A673 (cell line): ENCODE measurements around the gene CRHBP. TPM values are rescaled to one million over a fixed set of nuclear protein-coding genes. Genes with fewer than 3 reads are reported as not detected.

Experiments used
- BruUV-seq: library from RNA; stranded (reverse); fragments of 400-500 nt; replicated peaks from 2 replicates; lab custom pipeline; 2021; lab: Mats Ljungman, UMichigan
- CTCF ChIA-PET: fragments of 300-600 bp; sonication (Branson Sonifier 250); formaldehyde crosslinking; loops from one replicate; lab custom pipeline; 2022; ENCODE audit warnings: antibody characterized with exemption; lab: Charles Lee
- POLR2A ChIA-PET: fragments of 300-600 bp; sonication (Branson Sonifier 250); formaldehyde crosslinking; loops from one replicate; lab custom pipeline; 2022; ENCODE audit warnings: antibody characterized with exemption; ENCODE audit not compliant: low non-redundant PET; lab: Charles Lee
- DNase-seq: peaks from one replicate; pipeline ENCODE4 v3.0.0-alpha.2; 2015; ENCODE audit warnings: low spot score
- H3K27ac ChIP-seq: fragments of 200-600 bp; sonication (generic); 2 replicates; pipeline ENCODE4 v1.5.1; 2016; ENCODE audit warnings: mixed run types, low read depth, mild to moderate bottlenecking, mixed read lengths, antibody characterized with exemption, low read length; ENCODE audit not compliant: poor library complexity, severe bottlenecking
- H3K27me3 ChIP-seq: fragments of 200-600 bp; sonication (generic); replicated peaks from 2 replicates; pipeline ENCODE4 v1.6.1; 2017; ENCODE audit warnings: mixed run types, low read depth, mild to moderate bottlenecking, mixed read lengths, antibody characterized with exemption, low read length; ENCODE audit not compliant: insufficient read depth, poor library complexity
- H3K36me3 ChIP-seq: fragments of 200-600 bp; sonication (generic); 2 replicates; pipeline ENCODE4 v1.6.1; 2016; ENCODE audit warnings: mixed run types, mild to moderate bottlenecking, mixed read lengths, antibody characterized with exemption, low read length; ENCODE audit not compliant: insufficient read depth, poor library complexity, severe bottlenecking
- H3K4me1 ChIP-seq: fragments of 200-600 bp; sonication (generic); 2 replicates; pipeline ENCODE4 v1.6.1; 2017; ENCODE audit warnings: mixed run types, mild to moderate bottlenecking, mixed read lengths, antibody characterized with exemption, low read length; ENCODE audit not compliant: insufficient read depth, poor library complexity, severe bottlenecking
- H3K4me3 ChIP-seq: fragments of 200-600 bp; sonication (generic); 2 replicates; pipeline ENCODE4 v1.5.1; 2016; ENCODE audit warnings: low read depth, mixed run types, mild to moderate bottlenecking, mixed read lengths, low read length; ENCODE audit not compliant: poor library complexity, severe bottlenecking
- H3K9me3 ChIP-seq: fragments of 200-600 bp; sonication (generic); 2 replicates; pipeline ENCODE4 v1.6.1; 2016; ENCODE audit warnings: mixed run types, low read depth, mild to moderate bottlenecking, mixed read lengths, antibody characterized with exemption, low read length; ENCODE audit not compliant: poor library complexity, severe bottlenecking
- EZH2 ChIP-seq: fragments of 200-600 bp; sonication (generic); IDR thresholded peaks from 2 replicates; pipeline ENCODE4 v1.6.1; 2017; ENCODE audit warnings: borderline replicate concordance, low read depth, mild to moderate bottlenecking, mixed read lengths, antibody characterized with exemption, low read length; ENCODE audit not compliant: poor library complexity, severe bottlenecking
- intact Hi-C: fragments of 100-400 bp; cut with micrococcal nuclease; formaldehyde crosslinking; loops from one replicate; pipeline ENCODE4 v1.10.0; 2022; ENCODE audit not compliant: unreplicated experiment
- total RNA-seq: library from RNA; stranded (reverse); gene quantifications from 2 replicates; pipeline ENCODE4 v1.2.3, GENCODE V29; 2021
- TF ChIP-seq, protein P1 (sequence below): fragments of 300-800, 200-600 bp; sonication (generic); conservative IDR thresholded peaks from 2 replicates; pipeline ENCODE4 v1.5.1; 2017; ENCODE audit warnings: low read depth, mild to moderate bottlenecking, antibody characterized with exemption, low read length, moderate library complexity, mixed read lengths

Gene CRHBP
- total RNA-seq, 1 experiment from 2014 or later, result not detected

DNA sequence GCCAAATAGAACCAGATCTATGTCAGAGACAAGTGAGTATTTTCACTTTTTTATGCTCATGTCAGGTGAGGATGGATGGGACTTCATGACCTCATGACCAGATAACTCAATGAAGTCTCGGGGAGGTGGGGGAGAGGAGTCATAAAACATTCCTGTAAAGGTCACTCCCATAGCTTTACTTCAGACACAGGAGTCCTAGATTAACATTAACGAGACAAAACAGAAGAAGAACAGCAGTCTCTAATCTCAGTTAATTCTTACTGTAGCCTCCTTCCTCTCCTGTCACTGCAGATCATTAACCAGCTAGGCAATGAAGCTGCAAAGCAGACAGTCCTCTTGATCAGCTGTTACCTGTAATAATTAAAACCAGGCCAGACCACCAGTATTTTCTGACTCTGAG is 11.2 kb downstream of the CRHBP start:
- POLR2A ChIA-PET, result no interaction called here

DNA sequence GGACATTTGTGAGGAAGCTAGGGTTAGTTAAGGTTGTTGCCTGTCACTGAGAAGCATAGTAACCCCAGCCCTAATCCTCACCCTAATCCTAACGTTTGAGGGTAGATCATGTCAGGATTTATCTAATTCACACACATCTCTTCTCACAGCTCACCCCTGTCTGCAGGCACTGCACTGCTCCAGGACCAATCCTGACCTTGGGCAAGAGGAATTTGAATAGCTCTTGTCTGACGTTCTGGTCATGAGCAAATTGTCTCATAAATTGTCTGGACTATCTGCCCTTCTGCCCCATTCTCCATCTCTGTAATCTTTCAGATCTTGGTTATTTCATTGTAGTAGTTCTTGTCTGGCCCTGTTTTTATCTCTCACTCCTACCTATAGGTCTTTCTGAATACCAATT is 18.7 kb downstream of the CRHBP start:
- H3K27me3 ChIP-seq, result no peaks in the 10 kb centered on the region
- TF ChIP-seq EZH2, result no peak
- TF ChIP-seq, protein P1, sequence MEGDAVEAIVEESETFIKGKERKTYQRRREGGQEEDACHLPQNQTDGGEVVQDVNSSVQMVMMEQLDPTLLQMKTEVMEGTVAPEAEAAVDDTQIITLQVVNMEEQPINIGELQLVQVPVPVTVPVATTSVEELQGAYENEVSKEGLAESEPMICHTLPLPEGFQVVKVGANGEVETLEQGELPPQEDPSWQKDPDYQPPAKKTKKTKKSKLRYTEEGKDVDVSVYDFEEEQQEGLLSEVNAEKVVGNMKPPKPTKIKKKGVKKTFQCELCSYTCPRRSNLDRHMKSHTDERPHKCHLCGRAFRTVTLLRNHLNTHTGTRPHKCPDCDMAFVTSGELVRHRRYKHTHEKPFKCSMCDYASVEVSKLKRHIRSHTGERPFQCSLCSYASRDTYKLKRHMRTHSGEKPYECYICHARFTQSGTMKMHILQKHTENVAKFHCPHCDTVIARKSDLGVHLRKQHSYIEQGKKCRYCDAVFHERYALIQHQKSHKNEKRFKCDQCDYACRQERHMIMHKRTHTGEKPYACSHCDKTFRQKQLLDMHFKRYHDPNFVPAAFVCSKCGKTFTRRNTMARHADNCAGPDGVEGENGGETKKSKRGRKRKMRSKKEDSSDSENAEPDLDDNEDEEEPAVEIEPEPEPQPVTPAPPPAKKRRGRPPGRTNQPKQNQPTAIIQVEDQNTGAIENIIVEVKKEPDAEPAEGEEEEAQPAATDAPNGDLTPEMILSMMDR, result no peak
- H3K36me3 ChIP-seq, result no peaks in the 10 kb centered on the region
- no peak for DNase-seq
- BruUV-seq, result no TSS peak
- H3K4me1 ChIP-seq, result no peaks in the 10 kb centered on the region
- ChIA-PET POLR2A (no interaction called here), CTCF (no interaction called here)
- no peak overlapping the region for H3K4me3 ChIP-seq
- no peak overlapping the region for H3K27ac ChIP-seq
- no peaks in the 10 kb centered on the region for H3K9me3 ChIP-seq
- intact Hi-C loops, result no loop called here

More for the DNA sequence above, 11.2 kb downstream of the CRHBP start:
- DNase-seq, result no peak
- no peaks in the 10 kb centered on the region for H3K36me3 ChIP-seq
- CTCF ChIA-PET, result no interaction called here
- no peak overlapping the region for H3K4me3 ChIP-seq
- H3K27me3 ChIP-seq, result no peaks in the 10 kb centered on the region
- BruUV-seq, result no TSS peak
- TF ChIP-seq, protein P1, result no peak
- TF ChIP-seq EZH2, result no peak
- intact Hi-C loops, result no loop called here
- H3K4me1 ChIP-seq, result peaks cover 4% of the 10 kb centered on the region
- H3K9me3 ChIP-seq, result no peaks in the 10 kb centered on the region
- no peak overlapping the region for H3K27ac ChIP-seq

DNA sequence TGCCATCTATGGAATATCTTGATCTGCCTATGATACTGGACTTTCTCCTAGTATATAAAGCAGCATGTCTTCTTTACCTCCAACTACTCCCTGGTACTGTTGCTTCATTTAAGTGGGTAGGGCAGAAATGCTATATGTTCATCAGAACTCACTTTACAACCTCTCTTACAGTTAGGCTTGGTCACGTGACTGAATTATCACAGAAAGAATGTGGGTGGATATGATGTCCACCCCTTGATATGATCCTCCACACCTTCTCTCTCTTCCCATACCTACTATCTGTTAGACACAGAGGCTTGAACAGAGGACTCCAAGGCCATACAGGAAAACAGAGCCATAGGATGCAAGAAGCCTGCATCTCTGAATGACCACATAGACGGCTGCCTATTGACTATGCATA is 19.8 kb downstream of the CRHBP start:
- intact Hi-C loops, result no loop called here
- no TSS peak for BruUV-seq
- Histone ChIP-seq H3K36me3 (no peaks in the 10 kb centered on the region), H3K4me3 (no peak overlapping the region), H3K27me3 (no peaks in the 10 kb centered on the region), H3K4me1 (no peaks in the 10 kb centered on the region), H3K27ac (no peak overlapping the region), H3K9me3 (no peaks in the 10 kb centered on the region)
- ChIA-PET POLR2A (no interaction called here), CTCF (no interaction called here)
- TF ChIP-seq, protein P1, result no peak
- no peak for TF ChIP-seq EZH2
- no peak for DNase-seq
